ENCODE data around the gene TBC1D22A.
A peak's percentile ranks its signal among the peaks of the same experiment; 100 is the strongest.

Gene TBC1D22A

DNA sequence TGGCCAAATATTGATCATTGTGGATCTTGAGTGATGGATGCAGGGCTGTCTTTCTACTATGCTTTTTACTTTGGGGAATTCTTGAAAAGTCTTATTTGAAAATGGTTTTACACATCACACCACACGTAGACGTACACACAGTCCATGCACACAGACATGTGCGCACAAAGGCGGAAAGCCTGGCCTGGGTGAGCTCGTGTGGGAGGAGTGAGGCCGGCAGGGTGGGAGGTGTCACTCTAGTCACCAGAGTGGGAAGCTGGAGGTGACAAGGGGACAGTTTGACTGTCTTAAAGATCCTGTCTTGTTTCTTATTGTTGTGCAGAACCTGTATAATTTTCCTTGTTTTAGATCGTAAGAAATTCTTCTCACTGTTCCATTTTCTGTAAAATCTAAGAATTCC, 326.9 kb downstream of the TBC1D22A start:
- no peak for DNase-seq

DNA sequence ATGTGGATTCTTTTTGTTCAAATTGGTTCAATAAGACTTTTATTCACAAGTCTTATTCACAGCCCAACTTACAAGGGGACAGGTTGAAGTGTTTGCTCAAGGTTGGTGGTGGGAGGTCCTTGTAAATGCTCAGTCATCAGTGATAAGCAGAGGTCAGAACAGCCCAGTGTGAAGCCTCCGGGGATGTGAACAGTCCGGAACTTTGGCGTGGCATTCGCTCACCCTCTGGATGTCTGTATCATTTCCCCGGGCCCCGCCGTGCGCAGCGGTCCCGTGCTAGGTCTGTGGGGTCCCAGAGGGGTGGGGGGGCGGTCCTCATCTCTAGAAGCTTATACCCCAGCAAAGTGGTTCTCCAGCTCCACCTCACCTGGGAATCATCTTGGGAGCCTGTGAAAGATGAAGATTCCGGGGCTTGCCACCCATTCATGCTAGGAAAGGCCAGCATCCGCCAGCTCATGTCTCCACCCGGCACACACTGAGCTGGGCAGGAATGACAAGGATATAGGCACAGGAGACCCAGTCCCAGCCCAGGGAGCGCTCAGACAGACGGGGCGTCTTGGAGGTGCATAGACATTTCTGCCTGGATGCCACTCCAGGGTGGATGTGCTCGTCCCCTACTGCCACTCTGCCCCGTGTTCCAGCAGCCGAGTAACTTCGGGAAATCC, 327.5 kb downstream of the TBC1D22A start:
- no peak for DNase-seq

DNA sequence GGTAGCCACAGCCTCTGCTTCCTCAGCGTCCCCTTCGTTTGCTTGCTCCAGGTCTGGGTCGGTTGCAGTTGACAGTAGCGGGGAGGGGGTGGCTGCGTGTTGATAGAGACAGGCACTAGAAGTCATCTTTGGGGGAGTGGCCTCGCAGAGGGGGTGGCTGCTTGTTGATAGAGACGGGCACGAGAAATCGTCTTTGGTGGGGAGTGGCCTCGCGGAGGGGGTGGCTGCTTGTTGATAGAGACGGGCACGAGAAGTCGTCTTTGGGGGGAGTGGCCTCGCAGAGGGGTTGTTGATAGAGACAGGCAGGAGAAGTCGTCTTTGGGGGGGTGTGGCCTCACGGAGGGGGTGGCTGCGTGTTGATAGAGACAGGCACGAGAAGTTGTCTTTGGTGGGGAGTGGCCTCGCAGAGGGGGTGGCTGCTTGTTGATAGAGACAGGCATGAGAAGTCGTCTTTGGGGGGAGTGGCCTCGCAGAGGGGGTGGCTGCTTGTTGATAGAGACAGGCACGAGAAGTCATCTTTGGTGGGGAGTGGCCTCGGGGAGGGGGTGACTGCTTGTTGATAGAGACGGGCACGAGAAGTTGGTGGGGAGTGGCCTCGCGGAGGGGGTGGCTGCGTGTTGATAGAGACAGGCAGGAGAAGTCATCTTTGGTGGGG, 328.3 kb downstream of the TBC1D22A start:
- DNase-seq: no peak

DNA sequence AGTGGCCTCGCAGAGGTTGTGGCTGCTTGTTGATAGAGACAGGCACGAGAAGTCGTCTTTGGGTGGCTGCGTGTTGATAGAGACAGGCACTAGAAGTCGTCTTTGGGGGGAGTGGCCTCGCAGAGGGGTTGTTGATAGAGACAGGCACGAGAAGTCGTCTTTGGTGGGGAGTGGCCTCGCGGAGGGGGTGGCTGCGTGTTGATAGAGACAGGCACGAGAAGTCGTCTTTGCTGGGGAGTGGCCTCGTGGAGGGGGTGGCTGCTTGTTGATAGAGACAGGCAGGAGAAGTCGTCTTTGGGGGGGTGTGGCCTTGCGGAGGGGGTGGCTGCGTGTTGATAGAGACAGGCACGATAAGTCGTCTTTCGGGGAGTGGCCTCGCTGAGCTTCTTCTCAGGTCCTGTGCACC, 328.8 kb downstream of the TBC1D22A start:
- no peak for DNase-seq

DNA sequence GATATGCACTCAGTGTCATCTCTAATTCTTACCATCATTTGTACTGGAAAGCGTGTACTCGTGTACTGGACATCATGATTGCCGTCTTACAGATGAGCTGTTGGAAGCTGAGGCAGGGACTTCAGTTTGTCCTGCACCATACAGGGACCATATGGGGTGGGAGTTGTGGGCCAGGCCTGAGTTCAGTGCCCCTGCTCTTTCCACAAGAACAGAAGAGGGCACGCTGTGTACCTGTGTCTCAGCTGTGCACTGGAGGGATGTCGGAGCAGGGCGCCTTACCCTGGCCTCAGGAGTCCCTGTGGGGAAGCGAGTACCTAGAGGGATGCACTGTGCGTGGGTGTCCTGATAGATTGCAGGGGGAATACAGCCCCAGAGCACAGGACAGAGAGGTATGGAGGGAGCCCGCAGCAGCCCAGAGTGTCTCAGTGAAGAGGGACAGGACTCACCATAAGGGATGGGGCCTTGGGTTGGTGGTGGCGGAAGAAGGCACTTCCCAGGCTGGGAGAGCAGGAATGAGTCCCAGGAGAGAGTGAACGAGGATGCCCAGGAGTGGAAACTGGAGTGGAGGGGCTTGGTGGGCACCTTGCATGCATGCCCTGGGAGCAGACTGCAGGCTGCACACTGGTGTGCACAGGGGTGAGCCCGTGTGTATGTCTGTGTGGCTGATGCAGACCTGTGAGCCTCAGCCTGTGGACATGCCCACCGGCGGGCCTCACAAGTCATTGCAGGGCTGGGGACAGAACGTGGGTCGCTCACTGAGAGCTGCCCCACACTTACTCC, 329.7 kb downstream of the TBC1D22A start:
- DNase-seq: no peak

DNA sequence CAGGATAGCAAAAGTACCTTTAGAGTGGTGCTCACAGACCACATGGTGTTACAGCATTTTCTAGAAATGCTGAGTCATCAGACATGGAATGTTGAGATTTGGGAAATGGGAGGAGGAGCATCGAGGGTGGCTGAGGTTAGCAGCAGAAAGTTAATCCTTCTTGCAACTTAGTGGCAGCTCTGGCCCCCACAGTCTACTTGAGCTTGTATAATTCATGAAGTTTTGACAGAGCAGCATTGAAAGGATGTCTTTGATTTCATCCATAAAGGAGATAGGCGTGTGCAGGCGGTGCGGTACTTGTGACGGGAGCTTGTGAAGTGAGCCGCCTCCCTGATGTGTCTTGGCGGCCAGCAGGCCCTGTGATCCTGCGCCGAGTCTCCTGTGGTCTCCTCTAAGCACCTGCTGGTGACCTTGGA, 330.5 kb downstream of the TBC1D22A start:
- no peak for DNase-seq

DNA sequence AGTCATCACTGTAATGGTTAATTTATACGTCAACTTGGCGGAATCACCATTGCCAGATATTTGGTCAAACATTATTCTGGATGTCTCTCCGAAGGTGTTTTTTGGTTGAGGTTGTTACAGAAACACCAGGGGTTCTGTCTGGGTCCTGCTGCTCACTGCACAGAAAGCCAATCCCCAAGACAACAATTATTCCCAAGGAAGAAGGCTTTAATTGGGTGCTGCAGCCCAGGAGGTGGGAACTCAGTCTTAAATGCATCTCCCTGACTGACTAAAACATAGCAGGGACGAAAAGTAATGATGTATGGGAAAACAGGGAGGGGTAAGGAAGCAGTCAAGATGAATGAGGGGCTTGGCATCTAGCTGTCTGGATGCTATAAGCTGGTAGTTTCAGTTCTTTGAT, 331.3 kb downstream of the TBC1D22A start:
- no peak for DNase-seq

DNA sequence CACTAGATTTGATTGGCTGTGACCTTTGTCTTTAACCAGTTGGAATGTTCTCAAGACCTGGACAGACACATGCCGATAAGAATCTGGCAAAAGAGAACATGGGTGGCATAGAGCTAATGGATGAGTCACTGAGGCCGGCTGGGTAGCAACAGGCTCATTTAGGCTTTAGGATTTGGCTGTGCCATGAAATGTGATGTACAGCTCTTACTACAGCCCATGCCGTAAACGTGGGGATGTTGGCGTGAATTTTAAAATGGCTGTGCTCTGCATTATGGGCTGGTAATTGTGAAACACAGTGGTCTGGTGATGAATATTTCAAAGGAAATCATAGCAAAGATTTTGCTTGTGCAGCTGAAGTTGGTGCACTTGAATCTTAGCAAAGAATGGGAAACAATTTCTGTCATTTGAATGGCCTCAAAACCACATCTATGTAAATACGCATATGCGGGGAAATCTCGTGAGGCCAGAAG, 332.4 kb downstream of the TBC1D22A start:
- DNase-seq: no peak

DNA sequence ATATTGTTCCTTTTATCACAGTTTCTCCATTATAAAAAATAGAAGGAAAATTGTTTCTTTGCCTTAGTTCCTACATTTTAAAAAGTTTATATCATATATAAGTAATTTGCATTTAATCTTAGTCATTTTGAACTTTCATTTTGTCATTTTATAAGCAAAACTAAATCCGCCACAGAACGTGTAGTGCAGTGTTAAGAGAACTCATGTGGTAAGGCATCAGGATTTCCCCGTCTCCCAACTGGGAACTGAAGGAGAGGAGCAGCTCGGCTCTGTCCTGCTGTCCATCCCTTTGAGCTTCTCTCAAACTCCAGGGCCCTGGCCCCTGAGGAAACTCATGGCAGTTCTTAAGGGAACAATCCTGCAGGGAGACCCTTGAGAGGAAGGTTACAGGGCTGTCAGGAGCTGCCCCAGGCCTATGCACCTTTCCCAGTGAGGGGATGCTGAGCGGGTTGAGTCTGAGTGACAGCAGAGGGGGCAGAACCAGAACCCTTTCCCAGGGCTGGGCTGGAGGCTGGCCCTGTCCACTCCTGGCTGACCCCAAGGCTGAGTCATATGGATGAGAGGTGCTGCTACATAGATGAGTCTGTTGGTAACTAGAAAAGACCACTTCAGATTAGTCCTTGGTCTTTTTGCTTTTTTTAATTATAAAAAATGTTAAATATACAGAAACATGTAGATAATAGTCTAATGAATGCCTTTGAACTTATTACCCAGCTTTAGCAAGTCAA, 333.1 kb downstream of the TBC1D22A start:
- no peak for DNase-seq

DNA sequence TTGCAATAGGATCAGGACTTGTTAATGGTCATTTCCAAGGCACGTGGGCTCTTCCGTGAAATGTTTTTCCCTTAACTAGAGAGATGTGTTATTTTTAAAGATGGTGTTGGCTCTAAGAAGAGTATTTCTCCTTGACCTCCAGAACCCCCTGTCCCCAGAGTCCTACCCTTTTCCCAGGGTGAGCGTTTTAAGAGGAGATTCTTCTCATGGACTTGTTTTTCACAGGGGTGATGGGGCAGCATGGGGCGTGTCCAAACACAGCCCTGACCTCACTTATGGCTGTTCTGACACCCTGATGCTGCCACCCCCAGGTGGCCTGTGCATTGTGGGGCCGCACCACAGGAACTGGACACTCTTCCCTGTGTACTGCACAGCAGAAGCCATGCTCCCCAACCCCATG, 335.7 kb downstream of the TBC1D22A start:
- DNase-seq: no peak

DNA sequence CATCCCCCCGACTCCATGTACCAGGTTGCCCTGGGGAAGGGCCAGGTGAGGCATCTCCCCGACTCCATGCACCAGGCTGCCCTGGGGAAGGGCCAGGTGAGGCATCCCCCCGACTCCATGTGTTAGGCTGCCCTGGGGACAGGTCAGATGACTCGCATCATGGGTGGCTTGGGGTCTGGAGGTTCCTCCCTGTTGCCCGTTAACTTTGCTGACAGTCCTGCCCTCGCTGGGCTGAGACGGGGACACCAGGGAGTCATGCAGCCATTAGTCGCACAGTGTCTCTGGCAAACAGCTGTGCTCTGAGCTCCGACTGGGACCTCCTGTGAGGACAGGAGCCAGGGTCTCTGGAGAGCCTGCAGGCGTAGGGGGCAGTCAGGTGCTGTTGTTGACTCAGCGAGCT, 336.1 kb downstream of the TBC1D22A start:
- no peak for DNase-seq

DNA sequence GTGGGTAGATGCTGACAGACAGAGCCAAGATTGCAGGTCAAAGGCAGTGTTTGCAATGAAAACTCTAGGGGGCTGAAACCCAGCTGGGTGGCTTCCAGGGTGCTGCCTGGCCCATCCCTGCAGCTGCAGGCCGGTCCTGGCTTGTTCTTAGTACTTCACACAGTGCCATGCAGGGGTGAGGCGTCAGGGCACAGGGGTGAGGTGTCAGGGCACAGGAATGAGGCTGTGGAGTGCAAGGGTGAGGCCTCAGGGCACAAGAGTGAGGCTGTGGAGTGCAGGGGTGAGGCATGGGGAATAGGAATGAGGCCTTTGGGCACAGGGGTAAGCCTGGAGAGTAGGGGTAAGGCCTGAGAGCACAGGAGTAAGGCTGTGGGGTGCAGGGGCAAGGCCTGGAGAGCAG, 337.6 kb downstream of the TBC1D22A start:
- DNase-seq: no peak

DNA sequence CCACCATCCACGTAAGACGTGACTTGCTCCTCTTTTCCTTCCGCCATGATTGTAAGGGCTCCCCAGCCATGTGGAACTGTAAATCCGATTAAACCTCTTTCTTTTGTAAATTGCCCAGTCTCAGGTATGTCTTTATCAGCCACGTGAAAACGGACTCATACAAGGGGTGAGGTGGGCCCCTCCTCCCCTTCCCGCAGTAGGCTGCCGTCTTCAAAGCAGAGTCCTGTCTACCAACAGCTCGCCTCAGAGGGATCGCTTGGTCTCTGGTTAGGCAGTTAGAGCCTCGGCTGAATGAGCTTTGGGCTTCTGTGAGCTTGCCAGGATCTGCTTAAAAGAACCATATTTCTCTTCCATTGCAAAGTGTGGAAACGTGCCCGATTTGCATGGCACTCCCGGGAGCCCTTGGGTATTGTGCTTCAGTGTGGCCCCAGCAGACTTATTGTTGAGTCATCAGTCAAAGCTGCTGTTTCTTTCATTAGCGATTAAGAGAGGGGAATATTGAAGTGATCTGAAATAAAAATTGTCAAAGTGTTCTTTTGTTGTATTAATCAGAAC, 338.3 kb downstream of the TBC1D22A start:
- no peak for DNase-seq

DNA sequence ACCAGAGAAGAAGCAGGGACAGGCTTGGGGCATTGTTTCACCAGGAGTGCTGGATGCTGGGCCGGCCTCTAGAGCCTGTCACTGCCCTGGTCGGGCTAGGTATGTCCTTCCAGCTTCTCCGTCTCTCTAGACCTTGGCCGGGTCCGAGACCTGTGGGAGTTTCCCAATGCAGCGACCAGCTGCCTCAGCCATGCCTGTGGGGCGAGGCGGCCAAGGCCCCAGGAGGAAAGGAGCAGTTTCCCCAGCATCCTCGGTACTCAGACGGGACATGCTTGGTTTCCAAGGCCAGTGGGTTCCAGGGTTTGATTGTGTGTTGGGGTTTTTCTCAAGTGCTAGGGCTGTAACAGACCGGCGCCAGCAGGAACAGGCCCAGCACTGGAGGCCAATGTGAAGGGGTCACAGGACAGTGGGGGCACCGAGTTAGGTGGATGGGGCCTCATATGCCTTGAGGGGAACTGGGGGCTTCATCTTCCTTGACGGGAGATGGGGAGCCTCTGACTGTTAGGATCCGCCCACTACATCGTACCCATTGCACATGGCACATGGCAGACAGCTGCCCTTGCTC, 339.0 kb downstream of the TBC1D22A start:
- DNase-seq: no peak

DNA sequence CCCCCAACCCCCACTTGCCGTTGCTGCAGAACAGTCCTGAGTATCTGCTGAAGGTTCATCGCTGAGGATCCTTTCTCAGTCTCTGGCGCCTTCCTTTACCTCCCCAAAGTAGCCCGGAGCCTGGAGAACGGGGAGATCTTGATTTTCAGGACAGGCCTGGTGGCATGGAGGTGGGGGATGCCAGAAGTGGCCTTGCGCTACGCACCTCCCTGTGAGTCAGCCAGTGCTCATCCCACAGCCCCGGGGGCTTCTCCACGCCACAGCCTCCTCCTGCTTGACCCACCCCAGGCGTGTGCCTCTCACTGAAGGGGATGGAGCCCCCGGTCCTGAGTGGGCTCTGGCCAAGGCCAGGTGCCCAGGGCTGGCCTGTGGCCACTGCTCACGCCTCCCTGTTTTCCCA, 339.6 kb downstream of the TBC1D22A start:
- DNase-seq: no peak

DNA sequence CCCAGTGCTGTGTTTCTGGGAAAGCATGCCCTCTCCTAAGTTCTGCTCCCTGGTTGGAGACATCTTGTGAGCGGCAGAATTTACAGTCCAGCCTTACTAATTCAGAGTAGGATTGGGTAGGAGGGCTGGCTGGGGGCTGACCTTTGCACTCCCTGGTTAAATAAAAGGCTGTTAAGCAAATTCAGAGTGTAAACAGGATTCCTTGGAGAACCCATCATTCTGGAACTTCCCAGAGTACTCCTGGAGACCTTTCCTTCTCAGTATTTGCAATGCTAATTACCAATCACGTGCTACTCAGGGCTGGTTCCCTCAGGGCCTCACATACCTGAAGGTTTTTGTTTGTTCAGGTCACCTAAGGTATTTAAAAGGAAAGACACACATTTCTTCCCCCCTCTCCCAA, 340.2 kb downstream of the TBC1D22A start:
- DNase-seq: peak; percentile 26

DNA sequence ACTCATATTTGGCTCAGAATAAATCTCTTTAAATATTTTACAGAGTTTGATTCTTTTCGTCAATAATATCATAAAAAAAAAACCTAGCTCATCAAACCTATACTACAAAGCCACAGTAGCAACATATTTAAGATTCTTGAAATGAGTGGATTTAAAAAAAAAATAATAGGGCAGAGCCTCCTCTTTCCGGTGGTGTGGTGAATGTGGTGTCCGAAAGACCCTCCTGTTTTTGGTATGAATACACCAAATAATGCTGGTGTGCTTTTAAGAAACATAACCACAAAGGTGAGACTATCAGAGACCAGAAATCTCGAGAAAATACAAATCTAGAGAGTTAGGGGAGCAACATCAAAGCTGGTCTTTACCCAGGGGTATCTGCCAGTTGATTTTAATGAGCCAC, 342.6 kb downstream of the TBC1D22A start:
- DNase-seq: no peak

DNA sequence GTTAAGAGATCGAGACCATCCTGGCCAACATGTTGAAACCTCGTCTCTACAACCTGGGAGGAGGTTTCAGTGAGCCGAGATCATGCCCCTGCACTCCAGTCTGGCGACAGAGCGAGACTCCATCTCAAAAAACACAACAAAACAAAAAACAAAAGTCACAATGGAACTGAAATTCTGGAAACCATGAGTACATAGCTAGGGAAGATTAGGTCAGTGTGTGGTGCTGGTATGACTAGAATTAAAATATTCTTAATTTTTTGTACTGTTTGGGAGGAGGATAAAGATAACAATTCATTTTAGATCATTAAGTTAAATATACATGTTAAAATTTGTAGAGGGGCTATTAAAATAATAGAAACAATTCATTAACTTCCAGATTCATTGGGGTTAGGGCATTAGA, 344.4 kb downstream of the TBC1D22A start:
- DNase-seq: no peak

DNA sequence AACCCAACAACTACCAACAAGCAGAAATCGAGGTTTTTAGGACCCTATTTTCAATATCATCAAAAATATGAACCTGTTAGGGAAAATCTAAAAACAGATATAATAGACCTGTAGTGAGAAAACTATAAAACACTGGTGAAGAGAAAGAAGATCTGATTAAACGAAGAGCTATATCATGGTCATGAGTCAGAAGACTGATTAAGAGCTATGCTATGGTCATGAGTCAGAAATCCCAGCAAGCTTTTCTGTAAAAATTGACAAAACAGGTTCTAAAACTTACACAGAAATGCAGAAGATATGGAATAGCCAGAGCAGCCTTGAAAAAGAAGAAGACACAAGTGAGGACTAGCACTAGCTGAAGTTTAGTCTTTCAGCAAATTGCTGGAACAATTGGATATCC, 345.0 kb downstream of the TBC1D22A start:
- no peak for DNase-seq

DNA sequence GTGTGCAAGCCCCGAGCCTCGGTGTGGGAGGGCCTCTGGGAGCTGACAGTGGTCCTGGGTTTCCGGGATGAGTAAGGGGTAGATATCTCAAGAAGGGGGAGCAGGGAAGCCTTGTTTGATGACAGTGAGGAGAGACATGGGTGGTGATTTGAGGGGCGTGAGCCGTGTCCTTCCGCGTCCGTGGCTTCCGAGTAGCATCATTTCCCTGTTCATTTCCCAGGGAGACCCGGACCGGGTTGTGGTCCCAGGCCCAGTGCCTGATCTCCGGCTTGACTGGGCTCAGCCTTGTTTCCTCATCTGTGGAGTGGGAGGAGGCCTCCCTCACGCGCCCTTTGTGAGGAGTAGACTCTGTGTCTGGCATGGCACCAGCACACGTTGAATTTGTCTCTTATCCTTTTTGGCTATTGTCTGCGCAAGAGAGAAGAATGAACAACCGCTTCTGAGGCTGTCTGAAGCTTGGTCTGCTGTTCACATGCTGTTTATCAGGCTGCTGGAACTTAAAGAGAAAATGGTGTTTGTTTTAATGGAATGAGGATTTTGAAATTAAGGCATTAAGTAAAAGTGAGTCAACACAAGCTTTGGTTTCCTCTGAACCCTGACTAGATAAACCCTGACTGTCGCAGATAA, 348.5 kb downstream of the TBC1D22A start:
- DNase-seq: no peak

Measured in right kidney (tissue), 1 donor.